NCI-H1092 (cell line): ENCODE results near the gene DYSF.

ENCODE experiments used
- DNase-seq: peaks from one replicate; lab custom pipeline; 2025; lab: John Stamatoyannopoulos, UW

DYSF gene

DNA sequence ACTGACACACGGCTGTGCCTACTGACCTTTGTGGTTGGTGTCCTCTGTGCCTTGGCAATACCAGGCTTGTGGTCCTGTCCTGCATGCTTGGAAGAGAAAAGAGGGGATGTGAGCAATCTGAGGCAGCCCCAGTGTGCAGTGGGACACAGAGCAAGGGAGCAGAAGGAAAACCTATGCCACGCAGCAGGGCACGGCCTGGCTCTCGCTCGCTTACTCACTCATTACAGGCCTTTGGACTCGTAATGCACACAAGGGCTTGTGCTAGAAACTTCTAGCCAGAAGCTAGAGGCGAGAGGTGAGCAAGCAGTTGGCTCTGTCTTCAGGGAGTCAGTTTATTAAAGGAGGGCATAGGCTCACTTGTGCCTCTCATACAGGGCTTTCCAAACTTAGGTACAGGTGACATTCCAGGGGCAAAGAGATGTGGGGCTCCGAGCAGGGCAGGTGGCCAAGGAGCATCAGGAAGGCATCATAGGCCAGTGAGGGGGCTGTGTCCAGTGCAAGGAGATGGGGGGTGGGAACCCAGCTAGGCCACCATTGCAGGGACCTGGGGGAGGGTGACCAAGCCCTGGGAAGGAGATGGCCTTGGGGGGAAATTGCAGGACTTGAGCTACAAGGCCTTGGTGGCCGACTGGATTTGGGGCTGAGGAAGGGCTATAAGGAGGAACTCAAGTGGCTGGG, 100.8 kb downstream of the DYSF start:
- no peak for DNase-seq

DNA sequence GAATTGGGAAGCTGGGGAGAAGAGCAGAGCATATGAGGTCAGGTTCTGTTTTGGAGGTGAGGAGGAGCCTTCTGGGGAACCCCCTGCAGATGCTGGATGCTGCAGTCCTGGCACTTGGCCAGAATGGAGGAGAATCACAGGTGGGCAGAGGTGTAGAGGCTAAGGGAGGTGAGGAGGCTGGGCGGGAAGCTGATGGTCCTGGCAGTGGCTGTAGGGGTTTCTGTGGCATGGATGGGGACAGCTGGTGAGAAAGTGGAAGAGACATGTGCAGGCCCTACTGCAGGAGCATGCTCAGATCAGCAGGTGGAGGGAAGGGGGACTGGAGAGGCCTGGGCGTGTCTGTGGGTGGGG, 101.3 kb downstream of the DYSF start:
- DNase-seq = no peak

DNA sequence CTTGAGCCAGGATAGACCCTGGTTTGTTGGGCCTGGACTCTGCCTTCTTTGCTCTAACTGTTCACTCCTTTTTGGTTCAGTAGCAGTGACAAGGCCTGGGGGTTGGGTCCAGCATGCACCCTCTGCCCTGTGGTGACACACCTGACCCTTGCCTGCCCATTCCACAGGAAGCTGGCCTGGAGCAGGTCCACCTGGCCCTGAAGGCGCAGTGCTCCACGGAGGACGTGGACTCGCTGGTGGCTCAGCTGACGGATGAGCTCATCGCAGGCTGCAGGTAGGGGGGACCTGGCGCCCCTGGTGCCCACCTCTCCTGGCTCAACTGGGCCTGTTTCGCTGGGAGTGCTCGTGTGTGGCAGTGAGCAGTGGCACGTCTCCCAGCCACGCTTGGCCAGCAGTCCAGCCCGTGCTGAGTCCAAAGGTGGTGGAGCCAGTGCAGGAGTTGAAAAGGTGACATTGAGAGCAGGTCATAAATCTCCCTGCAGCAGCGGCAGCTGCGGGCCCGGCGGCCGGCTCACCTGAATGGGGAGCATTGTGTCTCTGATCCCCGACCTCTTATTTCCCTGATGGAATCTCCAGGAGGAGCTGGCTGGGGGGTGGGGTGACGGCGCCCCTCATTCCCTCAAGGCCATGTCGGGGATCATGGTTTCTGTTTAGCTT, 102.6 kb downstream of the DYSF start:
- DNase-seq = no peak

DNA sequence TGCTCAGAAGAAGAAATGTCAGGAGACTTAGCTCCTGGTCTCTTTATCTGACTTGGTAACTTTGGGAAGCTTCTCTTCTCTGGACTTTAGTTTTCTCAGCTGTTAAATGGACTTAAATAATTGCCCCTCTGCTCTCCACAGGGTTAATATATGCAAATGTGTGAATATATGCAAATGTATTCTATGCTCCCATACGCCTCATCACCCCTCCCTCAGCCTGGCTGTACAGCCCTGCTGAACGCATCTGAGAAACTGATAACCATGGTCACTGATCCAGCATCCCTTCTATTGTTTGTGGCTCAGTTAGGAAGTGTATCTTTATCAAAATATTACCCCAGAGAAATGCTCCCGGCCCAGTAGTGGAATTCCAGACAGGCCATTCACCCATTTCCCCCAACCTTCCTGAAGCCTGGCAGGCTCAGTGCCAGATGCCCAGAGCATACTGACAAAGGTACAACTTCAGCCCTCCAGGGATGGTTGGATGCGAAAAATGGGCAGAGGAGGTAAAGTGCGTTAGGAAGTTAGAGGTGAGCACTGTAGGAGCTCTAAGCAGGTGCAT, 103.4 kb downstream of the DYSF start:
- DNase-seq = no peak

- DNase-seq = no peak
Measured at GRCh38 chr2:71557321-71557720, 104.0 kb downstream of the DYSF start.

- no peak for DNase-seq
Measured at GRCh38 chr2:71558300-71559051, 105.1 kb downstream of the DYSF start.

GRCh38 chr2:71559080-71559827, 105.9 kb downstream of the DYSF start:
- DNase-seq = no peak

- DNase-seq = no peak
Measured at GRCh38 chr2:71559828-71560637, 106.7 kb downstream of the DYSF start.

- no peak for DNase-seq
Measured at GRCh38 chr2:71560638-71561011, 107.3 kb downstream of the DYSF start.

- no peak for DNase-seq
Measured at GRCh38 chr2:71561441-71562267, 108.3 kb downstream of the DYSF start.

DNA sequence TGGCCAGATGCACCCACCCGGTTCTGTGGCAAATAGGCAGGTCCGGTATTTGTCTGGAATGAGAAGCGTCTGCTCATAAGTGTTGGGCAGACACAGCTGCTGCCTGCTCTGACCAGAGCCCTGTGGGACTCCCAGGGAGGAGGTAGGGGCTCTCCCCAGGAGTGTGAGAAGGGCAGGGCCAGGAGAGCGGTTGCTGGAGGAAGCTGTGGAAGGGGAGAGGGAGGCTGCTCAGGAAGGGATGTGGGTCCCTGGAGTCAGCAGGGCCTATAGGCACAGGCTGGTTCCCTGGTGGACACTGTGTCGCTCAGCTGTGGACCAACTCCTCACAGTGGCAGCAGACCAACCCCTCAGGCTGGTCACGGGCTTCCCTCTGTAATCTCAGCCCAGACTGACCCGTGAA, 109.2 kb downstream of the DYSF start:
- DNase-seq = no peak

DNA sequence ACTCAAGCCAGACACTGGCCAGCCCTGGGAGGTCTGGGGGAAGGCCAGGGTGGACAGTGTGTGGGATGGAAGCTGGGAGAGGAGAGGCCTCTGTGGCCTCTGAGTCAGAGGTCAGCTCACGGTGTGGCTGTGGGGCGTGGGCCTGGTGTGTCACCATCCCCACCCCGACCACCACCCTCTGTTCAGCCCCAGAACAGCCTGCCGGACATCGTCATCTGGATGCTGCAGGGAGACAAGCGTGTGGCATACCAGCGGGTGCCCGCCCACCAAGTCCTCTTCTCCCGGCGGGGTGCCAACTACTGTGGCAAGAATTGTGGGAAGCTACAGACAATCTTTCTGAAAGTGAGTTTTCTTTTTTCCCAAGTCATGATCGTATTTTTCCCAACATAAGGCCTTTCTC, 110.5 kb downstream of the DYSF start:
- no peak for DNase-seq

GRCh38 chr2:71564361-71564760, 111.0 kb downstream of the DYSF start:
- DNase-seq = no peak

DNA sequence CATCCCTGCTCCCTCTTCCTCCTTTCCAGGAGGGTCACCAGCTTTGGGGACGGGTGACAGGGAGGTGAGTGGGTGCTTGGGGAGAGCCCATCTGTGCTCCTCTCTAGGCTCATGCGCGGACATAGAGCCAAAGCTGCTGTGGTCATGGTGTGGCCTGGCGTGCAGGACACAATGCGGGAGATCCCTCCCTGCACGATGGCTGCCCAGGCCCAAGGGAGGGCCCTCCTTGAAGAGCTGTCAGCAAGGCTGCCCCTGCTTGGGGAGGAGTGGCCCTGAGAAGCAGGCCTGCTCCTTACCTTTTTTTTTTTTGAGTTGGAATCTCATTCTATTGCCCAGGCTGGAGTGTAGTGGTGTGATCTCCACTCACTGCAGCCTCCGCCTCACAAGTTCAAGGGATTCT, 111.4 kb downstream of the DYSF start:
- no peak for DNase-seq

- no peak for DNase-seq
Measured at GRCh38 chr2:71566372-71566771, 113.0 kb downstream of the DYSF start.

DNA sequence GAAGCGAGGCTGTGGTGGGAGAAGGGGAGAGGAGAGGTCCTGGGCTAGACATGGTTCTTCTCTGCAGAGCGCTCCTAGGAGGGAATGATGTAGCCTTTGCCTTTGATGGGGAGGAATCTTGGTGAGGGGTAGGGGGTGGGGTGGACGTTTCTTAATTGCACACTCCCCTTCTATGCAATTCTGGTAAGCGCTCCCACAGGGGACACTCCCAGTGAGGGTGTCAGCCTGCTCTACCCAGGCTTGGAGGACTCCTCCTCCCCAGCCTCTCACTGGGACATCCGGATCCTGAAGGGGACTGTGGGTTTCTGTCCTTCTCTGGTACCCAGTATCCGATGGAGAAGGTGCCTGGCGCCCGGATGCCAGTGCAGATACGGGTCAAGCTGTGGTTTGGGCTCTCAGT, 114.3 kb downstream of the DYSF start:
- no peak for DNase-seq

DNA sequence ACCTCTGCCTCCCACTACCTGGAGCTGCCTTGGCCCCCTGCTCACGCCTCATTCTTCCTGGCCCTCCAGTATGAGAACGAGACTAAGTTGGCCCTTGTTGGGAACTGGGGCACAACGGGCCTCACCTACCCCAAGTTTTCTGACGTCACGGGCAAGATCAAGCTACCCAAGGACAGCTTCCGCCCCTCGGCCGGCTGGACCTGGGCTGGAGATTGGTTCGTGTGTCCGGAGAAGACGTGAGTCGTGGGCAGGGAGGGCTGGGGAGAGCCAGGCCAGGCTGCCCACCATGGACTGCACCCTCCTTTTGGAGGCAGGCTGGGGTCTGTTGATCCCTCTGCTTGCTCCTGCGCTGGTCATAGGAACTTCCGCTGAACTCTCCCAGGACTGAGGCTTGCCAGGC, 114.7 kb downstream of the DYSF start:
- no peak for DNase-seq

- no peak for DNase-seq
Measured at GRCh38 chr2:71570511-71570910, 117.2 kb downstream of the DYSF start.

DNA sequence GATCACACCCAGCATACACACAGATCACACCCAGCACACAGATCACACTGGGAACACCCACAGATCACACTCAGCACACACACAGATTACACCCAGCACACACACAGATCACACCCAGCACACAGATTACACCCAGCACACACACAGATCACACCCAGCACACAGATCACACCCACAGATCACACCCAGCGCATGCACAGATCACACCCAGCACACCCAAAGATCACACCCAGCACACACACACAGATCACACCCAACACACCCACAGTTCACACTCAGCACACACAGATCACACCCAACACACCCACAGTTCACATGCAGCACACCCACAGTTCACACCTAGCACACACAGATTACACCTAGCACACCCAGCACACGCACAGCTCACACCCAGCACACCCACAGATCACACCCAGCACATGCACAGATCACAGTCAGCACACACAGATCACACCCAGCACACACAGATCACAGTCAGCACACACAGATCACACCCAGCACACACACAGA, 117.6 kb downstream of the DYSF start:
- DNase-seq = no peak

GRCh38 chr2:71571945-71572344, 118.6 kb downstream of the DYSF start:
- no peak for DNase-seq
